Stimulated activated CD4-positive, alpha-beta T cell treated with anti-CD3 and anti-CD28 coated beads, Interleukin-15, amount 100 ng/mL, for 24 hours (primary cell): Measurements from ENCODE around the gene GSC.
"Not testable (repeated sequence)": the region's sequence is repeated elsewhere in the genome, so short reads cannot be mapped to it uniquely, and the experiment has no call there.

Experiments used
- DNase-seq: peaks from one replicate; pipeline ENCODE4 v3.0.0-alpha.2; 2020

Gene GSC

DNA sequence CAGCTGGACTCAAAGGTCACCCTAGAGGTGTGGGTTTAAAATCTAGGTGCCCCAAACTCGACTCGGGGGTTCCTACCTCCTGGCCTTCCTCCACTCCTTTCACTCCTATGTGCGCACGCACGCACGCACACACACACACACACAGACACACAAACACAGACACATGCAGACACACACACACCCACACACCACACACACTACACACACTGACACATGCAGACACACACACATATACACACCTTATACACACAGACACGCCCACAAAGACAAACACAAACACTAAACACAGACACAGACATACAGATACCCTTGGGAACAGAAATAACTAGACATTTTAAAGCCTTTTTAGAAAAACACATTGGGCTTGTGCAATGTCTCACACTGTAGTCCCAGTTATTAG lies 31.8 kb downstream of the GSC start:
- DNase-seq: no peak

DNA sequence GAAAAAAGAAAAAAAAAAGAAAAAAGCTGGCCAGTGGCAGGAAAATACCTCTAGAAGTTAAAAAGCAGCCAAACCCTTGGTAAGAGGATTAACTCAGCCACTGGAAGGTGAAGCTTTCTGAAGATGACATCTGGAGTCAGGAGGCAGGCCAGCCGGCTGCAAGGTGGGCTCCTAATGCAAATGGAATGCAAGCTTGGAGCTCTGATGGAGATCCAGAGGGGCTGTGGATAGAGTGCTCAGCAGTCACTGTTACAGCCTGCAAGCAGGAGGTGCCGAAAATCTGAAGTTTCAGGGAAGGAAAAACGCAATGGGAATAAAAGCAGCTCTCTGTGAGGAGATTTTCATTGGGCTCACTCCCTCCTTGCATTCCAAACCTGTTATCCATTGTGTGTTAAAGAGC lies 41.0 kb downstream of the GSC start:
- no peak for DNase-seq

DNA sequence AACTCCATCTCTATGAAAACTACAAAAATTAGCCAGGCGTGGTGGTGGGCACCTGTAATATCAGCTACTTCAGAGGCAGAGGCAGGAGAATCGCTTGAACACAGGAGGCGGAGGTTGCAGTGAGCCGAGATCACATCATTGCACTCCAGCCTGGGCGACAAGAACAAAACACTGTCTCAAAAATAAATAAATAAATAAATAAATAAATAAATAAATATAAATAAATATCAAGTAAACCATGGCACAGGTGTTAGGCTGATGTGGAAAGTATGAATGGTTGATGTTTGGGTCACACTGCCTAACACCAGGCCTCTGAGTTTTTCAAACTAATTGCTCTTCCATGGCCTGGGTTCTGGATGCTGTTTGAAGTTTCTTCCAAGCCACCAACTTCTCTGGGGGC lies 41.5 kb downstream of the GSC start:
- DNase-seq: not testable (repeated sequence)

DNA sequence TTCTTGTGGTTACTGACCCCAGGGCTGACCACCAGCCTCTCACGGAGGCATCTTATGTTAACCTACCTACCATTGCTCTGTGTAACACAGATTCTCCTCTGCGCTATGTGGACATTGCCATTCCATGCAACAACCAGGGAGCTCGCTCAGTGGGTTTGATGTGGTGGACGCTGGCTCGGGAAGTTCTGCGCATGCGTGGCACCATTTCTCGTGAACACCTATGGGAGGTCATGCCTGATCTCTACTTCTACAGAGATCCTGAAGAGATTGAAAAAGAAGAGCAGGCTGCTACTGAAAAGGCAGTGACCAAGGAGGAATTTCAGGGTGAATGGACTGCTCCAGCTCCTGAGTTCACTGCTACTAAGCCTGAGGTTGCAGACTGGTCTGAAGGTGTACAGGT lies 43.3 kb downstream of the GSC start:
- DNase-seq: not testable (repeated sequence)

DNA sequence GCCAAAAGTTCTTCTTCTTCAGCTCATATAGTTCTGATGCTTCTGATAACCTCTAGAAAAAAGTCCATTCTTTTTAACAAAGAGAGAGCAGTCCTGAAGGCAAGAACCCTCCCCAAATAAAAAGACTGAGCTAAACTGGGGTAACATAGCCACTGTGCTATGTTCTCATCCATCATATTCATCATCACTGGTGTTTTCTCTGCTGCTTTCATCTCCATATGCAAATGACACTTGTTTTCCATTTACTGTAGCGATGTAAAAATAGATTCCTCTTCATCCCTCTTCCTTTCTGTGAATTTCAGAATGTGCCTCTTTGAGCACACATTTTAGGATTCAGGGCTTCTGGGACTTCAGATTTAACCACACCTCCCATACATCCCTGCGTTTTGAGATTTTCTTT lies 44.9 kb downstream of the GSC start:
- no peak for DNase-seq

DNA sequence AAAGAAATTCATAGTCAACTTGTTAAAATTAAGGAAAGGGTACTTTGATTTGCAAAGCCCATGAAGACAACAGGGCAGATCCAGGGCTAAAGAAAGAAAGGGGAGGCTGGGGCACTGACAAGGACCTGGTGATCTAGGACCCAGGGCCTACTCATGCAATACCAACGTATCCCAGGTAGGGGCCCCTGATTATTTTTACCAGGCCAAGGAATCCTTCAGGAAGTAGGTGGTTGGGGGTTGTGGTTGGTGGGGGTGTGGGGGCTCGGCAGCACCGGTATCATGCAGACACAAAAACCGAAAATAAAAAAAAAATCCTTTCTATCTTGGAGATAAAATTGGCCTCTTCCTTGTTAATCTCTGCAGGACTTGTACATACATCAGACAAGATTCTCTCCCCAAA lies 47.5 kb downstream of the GSC start:
- no peak for DNase-seq
